ENCODE data around the gene MAB21L2.

MAB21L2 gene

GRCh38 chr4:150540536-150540935 is 41.4 kb upstream of the MAB21L2 start:
- no peak for TF ChIP-seq GLIS3 (CRISPR knock-in tag; IDR thresholded peaks at IDR 0.05)
- no peak for ATAC-seq

GRCh38 chr4:150540959-150541360 is 41.0 kb upstream of the MAB21L2 start:
- no peak for ATAC-seq
- TF ChIP-seq ZC3H10 (CRISPR knock-in tag; IDR thresholded peaks at IDR 0.05) (no peak), TOX (CRISPR knock-in tag; IDR thresholded peaks at IDR 0.05; ENCODE audit: borderline replicate concordance) (no peak), CSRNP3 (CRISPR knock-in tag; IDR thresholded peaks at IDR 0.05) (no peak), PPARA (CRISPR knock-in tag; IDR thresholded peaks at IDR 0.05; ENCODE audit: borderline replicate concordance) (no peak), RARB (CRISPR knock-in tag; IDR thresholded peaks at IDR 0.05) (no peak), TSHZ2 (CRISPR knock-in tag; IDR thresholded peaks at IDR 0.05) (no peak), PATZ1 (CRISPR knock-in tag; IDR thresholded peaks at IDR 0.05; ENCODE audit: borderline replicate concordance) (no peak), BACH2 (CRISPR knock-in tag; IDR thresholded peaks at IDR 0.05; ENCODE audit: borderline replicate concordance) (no peak)

- no peak for TF ChIP-seq PATZ1 (CRISPR knock-in tag; IDR thresholded peaks at IDR 0.05; ENCODE audit: borderline replicate concordance)
- no peak for TF ChIP-seq ESRRG (CRISPR knock-in tag; IDR thresholded peaks at IDR 0.05)
- no peak for TF ChIP-seq POU6F1 (CRISPR knock-in tag; IDR thresholded peaks at IDR 0.05; ENCODE audit: borderline replicate concordance, low read depth)
- TF ChIP-seq ARNTL (CRISPR knock-in tag; IDR thresholded peaks at IDR 0.05; ENCODE audit: borderline replicate concordance, low read depth), result no peak
- no peak for TF ChIP-seq TSHZ2 (CRISPR knock-in tag; IDR thresholded peaks at IDR 0.05)
- no peak for TF ChIP-seq BACH2 (CRISPR knock-in tag; IDR thresholded peaks at IDR 0.05; ENCODE audit: borderline replicate concordance)
- no peak for TF ChIP-seq ZNF8 (CRISPR knock-in tag; IDR thresholded peaks at IDR 0.05)
- no peak for ATAC-seq
Measured at GRCh38 chr4:150541681-150542080, 40.3 kb upstream of the MAB21L2 start.

- no peak for ATAC-seq
- TF ChIP-seq ZNF70 (CRISPR knock-in tag; IDR thresholded peaks at IDR 0.05) (no peak), PPARA (CRISPR knock-in tag; IDR thresholded peaks at IDR 0.05; ENCODE audit: borderline replicate concordance) (no peak), ISL1 (CRISPR knock-in tag; IDR thresholded peaks at IDR 0.05) (no peak), CSRNP3 (CRISPR knock-in tag; IDR thresholded peaks at IDR 0.05) (no peak), SNAI2 (CRISPR knock-in tag; IDR thresholded peaks at IDR 0.05) (no peak), ZC3H10 (CRISPR knock-in tag; IDR thresholded peaks at IDR 0.05) (no peak), OSR1 (CRISPR knock-in tag; IDR thresholded peaks at IDR 0.05) (no peak), CSDC2 (CRISPR knock-in tag; IDR thresholded peaks at IDR 0.05) (no peak), ZFP3 (CRISPR knock-in tag; IDR thresholded peaks at IDR 0.05) (no peak), TCF4 (CRISPR knock-in tag; IDR thresholded peaks at IDR 0.05; ENCODE audit: borderline replicate concordance) (no peak)
Measured at GRCh38 chr4:150543042-150543441, 38.9 kb upstream of the MAB21L2 start.

All from SK-N-SH treated with all-trans-retinoic acid at 6 μM for 48 hours (cell line).